ENCODE measurements around the gene MINDY3. TPM values are rescaled to one million over a fixed set of nuclear protein-coding genes. Genes with fewer than 3 reads are reported as not detected.
"Not testable (repeated sequence)": the region's sequence is repeated elsewhere in the genome, so short reads cannot be mapped to it uniquely, and the experiment has no call there.

MINDY3 gene
- total and polyA plus RNA-seq, 4 donors: 6.5 to 16.1 (median 12.3) TPM

- 58% methylated on average over 14 of the region's 14 CpGs for WGBS
- no peaks in the 10 kb centered on the region for H3K9me3 ChIP-seq (ENCODE audit: control insufficient read depth in 4 of 4, low read length in 3 of 4)
- no peak overlapping the region for H3K4me3 ChIP-seq (ENCODE audit: low read depth in 1 of 3, low read length in 3 of 3)
- no peak overlapping the region for H3K27ac ChIP-seq (ENCODE audit: low read depth in 1 of 2, low read length in 2 of 2)
- no peak overlapping the region for H3K9ac ChIP-seq (ENCODE audit: low read depth in 1 of 2, low read length in 2 of 2)
- TF ChIP-seq RAD21 (IDR thresholded peaks at IDR 0.05) (no peak), SP1 (IDR thresholded peaks at IDR 0.05) (no peak), TAF1 (conservative IDR thresholded peaks at IDR 0.05) (no peak), EGR1 (IDR thresholded peaks at IDR 0.05; ENCODE audit: low read depth in 2 of 2) (no peak), FOXA1 (IDR thresholded peaks at IDR 0.05) (no peak), FOXA2 (IDR thresholded peaks at IDR 0.05) (no peak), ATF3 (IDR thresholded peaks at IDR 0.05) (no peak), JUND (IDR thresholded peaks at IDR 0.05) (no peak), HNF4A (conservative IDR thresholded peaks at IDR 0.05) (no peak), REST (IDR thresholded peaks at IDR 0.05) (no peak), YY1 (IDR thresholded peaks at IDR 0.05) (no peak), CTCF (IDR thresholded peaks at IDR 0.05; ENCODE audit: low read depth, low read length, missing input control) (no peak), MAX (IDR thresholded peaks at IDR 0.05) (no peak), HNF4G (IDR thresholded peaks at IDR 0.05) (no peak), ZBTB33 (IDR thresholded peaks at IDR 0.05) (no peak), GABPA (IDR thresholded peaks at IDR 0.05 in 1 of 2, conservative IDR thresholded peaks at IDR 0.05 in 1 of 2) (no peak)
- peaks cover 0 to 2% (median 0%) of the 10 kb centered on the region in 4 donors for H3K27me3 ChIP-seq (ENCODE audit: control insufficient read depth in 4 of 4, insufficient read depth in 4 of 4, low read length in 3 of 4)
- no peaks in the 10 kb centered on the region for H3K36me3 ChIP-seq (ENCODE audit: control insufficient read depth in 4 of 4, insufficient read depth in 3 of 4, low read depth in 1 of 4, low read length in 3 of 4)
- DNase-seq (ENCODE audit: low spot score): no peak
- no peaks in the 10 kb centered on the region for H3K4me1 ChIP-seq (ENCODE audit: control insufficient read depth in 4 of 4, insufficient read depth in 4 of 4, low read length in 3 of 4)
These were observed 17.7 kb upstream of the MINDY3 start for GRCh38 chr10:15877836-15878576.

- H3K4me3 ChIP-seq (ENCODE audit: low read depth in 1 of 3, low read length in 3 of 3); H3K9ac ChIP-seq (ENCODE audit: low read depth in 1 of 2, low read length in 2 of 2); H3K27ac ChIP-seq (ENCODE audit: low read depth in 1 of 2, low read length in 2 of 2); H3K36me3 ChIP-seq (ENCODE audit: control insufficient read depth in 4 of 4, insufficient read depth in 3 of 4, low read depth in 1 of 4, low read length in 3 of 4); H3K27me3 ChIP-seq (ENCODE audit: control insufficient read depth in 4 of 4, insufficient read depth in 4 of 4, low read length in 3 of 4); DNase-seq (ENCODE audit: low spot score); H3K4me1 ChIP-seq (ENCODE audit: control insufficient read depth in 4 of 4, insufficient read depth in 4 of 4, low read length in 3 of 4); H3K9me3 ChIP-seq (ENCODE audit: control insufficient read depth in 4 of 4, low read length in 3 of 4): not testable (repeated sequence)
- whole genome bisulfite sequencing: 65% methylated on average over 4 of the region's 4 CpGs
These were observed 16.0 kb upstream of the MINDY3 start for GRCh38 chr10:15876274-15876673.

- not testable (repeated sequence) for H3K4me1 ChIP-seq (ENCODE audit: control insufficient read depth in 4 of 4, insufficient read depth in 4 of 4, low read length in 3 of 4); H3K9ac ChIP-seq (ENCODE audit: low read depth in 1 of 2, low read length in 2 of 2); H3K4me3 ChIP-seq (ENCODE audit: low read depth in 1 of 3, low read length in 3 of 3); H3K27me3 ChIP-seq (ENCODE audit: control insufficient read depth in 4 of 4, insufficient read depth in 4 of 4, low read length in 3 of 4); DNase-seq (ENCODE audit: low spot score); H3K9me3 ChIP-seq (ENCODE audit: control insufficient read depth in 4 of 4, low read length in 3 of 4); H3K36me3 ChIP-seq (ENCODE audit: control insufficient read depth in 4 of 4, insufficient read depth in 3 of 4, low read depth in 1 of 4, low read length in 3 of 4); H3K27ac ChIP-seq (ENCODE audit: low read depth in 1 of 2, low read length in 2 of 2)
- WGBS: 90% methylated on average over 4 of the region's 4 CpGs
These were observed 12.3 kb upstream of the MINDY3 start for GRCh38 chr10:15872645-15873044.
